ENCODE results near the gene CDT1. TPM values are rescaled to one million over a fixed set of nuclear protein-coding genes. Genes with fewer than 3 reads are reported as not detected.
"Not testable (repeated sequence)": the region's sequence is repeated elsewhere in the genome, so short reads cannot be mapped to it uniquely, and the experiment has no call there.

Gene CDT1
- total RNA-seq, 1 experiment from 2014 or later, result 39.9 TPM

DNA sequence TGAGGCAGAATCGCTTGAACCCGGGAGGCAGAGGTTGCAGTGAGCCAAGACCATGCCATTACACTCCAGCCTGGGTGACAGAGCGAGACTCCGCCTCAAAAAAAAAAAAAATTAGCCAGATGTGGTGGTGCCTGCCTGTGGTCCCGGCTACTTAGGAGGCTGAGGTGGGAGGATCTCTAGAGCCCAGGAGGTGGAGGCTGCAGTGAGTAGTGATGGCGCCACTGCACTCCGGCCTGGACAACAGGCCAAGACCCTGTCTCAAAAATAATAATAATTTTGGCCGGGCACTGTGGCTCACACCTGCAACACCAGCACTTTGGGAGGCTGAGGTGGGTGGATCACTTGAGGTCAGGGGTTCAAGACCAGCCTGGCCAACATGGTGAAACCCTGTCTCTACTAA lies 14.8 kb upstream of the CDT1 start:
- in situ Hi-C loops (cut with HindIII; ENCODE audit: low pct_unique_long_range_greater_than_20kb, low sequenced_read_pairs); H3K27ac ChIP-seq (ENCODE audit: low read length); H3K4me1 ChIP-seq (ENCODE audit: control insufficient read depth, insufficient read depth, low read length); ATAC-seq; H3K36me3 ChIP-seq (ENCODE audit: control insufficient read depth, insufficient read depth, low read length); H3K9me3 ChIP-seq (ENCODE audit: control insufficient read depth, insufficient read depth, low read depth, low read length); DNase-seq (ENCODE audit: low read depth, low spot score); H3K27me3 ChIP-seq (ENCODE audit: control insufficient read depth, insufficient read depth, low read length); CTCF ChIA-PET; H3K4me3 ChIP-seq (ENCODE audit: low read depth in 2 of 2, low read length in 2 of 2); BruUV-seq (replicated peaks): not testable (repeated sequence)
- intact Hi-C loops (cut with micrococcal nuclease; ENCODE audit: unreplicated experiment), result loop anchor here (10.0 kb wide), 1 partner anchor 54 kb away; no protein-coding TSS in a partner anchor
- POLR2A ChIA-PET, result interaction anchor here (0.7 kb wide), 1 partner anchor 13 kb away, joined by 3 read pairs; no protein-coding TSS in a partner anchor

DNA sequence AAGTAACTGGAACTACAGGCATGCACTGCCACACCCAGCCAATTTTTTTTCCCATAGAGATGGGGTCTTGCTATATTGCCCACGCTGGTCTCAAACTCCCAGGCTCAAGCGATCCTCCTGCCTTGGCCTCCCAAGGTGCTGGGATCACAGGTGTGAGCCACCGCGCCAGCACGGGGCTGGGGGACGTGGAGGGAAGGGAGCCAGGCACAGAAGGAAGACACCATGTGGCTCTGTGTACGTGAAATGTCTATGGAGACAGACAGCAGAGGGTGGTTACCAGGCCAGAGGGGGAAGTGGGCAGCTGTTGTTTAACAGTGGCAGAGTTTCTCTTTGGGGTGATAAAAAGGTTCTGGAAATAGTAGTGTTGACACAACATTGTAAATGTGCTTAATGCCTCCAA lies 14.0 kb upstream of the CDT1 start:
- intact Hi-C loops (cut with micrococcal nuclease; ENCODE audit: unreplicated experiment) (loop anchor here (10.0 kb wide), 1 partner anchor 55 kb away; no protein-coding TSS in a partner anchor), in situ Hi-C loops (cut with HindIII; ENCODE audit: low pct_unique_long_range_greater_than_20kb, low sequenced_read_pairs) (no loop called here)
- no peak overlapping the region for H3K27ac ChIP-seq (ENCODE audit: low read length)
- no TSS peak for BruUV-seq (replicated peaks)
- DNase-seq (ENCODE audit: low read depth, low spot score) (no peak), ATAC-seq (no peak)
- peaks cover 3% of the 10 kb centered on the region; the same call in 1 of the 2 replicates for H3K4me1 ChIP-seq (ENCODE audit: control insufficient read depth, insufficient read depth, low read length)
- H3K9me3 ChIP-seq (ENCODE audit: control insufficient read depth, insufficient read depth, low read depth, low read length), result no peaks in the 10 kb centered on the region
- no peaks in the 10 kb centered on the region for H3K27me3 ChIP-seq (ENCODE audit: control insufficient read depth, insufficient read depth, low read length)
- TF ChIP-seq, protein P1, sequence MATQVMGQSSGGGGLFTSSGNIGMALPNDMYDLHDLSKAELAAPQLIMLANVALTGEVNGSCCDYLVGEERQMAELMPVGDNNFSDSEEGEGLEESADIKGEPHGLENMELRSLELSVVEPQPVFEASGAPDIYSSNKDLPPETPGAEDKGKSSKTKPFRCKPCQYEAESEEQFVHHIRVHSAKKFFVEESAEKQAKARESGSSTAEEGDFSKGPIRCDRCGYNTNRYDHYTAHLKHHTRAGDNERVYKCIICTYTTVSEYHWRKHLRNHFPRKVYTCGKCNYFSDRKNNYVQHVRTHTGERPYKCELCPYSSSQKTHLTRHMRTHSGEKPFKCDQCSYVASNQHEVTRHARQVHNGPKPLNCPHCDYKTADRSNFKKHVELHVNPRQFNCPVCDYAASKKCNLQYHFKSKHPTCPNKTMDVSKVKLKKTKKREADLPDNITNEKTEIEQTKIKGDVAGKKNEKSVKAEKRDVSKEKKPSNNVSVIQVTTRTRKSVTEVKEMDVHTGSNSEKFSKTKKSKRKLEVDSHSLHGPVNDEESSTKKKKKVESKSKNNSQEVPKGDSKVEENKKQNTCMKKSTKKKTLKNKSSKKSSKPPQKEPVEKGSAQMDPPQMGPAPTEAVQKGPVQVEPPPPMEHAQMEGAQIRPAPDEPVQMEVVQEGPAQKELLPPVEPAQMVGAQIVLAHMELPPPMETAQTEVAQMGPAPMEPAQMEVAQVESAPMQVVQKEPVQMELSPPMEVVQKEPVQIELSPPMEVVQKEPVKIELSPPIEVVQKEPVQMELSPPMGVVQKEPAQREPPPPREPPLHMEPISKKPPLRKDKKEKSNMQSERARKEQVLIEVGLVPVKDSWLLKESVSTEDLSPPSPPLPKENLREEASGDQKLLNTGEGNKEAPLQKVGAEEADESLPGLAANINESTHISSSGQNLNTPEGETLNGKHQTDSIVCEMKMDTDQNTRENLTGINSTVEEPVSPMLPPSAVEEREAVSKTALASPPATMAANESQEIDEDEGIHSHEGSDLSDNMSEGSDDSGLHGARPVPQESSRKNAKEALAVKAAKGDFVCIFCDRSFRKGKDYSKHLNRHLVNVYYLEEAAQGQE (IDR thresholded peaks at IDR 0.05; ENCODE audit: insufficient read depth in 1 of 2, low read depth in 2 of 2, low read length in 1 of 2), result no peak
- H3K4me3 ChIP-seq (ENCODE audit: low read depth in 2 of 2, low read length in 2 of 2), result no peak overlapping the region
- ChIA-PET CTCF (no interaction called here), POLR2A (no interaction called here)
- H3K36me3 ChIP-seq (ENCODE audit: control insufficient read depth, insufficient read depth, low read length), result no peaks in the 10 kb centered on the region

DNA sequence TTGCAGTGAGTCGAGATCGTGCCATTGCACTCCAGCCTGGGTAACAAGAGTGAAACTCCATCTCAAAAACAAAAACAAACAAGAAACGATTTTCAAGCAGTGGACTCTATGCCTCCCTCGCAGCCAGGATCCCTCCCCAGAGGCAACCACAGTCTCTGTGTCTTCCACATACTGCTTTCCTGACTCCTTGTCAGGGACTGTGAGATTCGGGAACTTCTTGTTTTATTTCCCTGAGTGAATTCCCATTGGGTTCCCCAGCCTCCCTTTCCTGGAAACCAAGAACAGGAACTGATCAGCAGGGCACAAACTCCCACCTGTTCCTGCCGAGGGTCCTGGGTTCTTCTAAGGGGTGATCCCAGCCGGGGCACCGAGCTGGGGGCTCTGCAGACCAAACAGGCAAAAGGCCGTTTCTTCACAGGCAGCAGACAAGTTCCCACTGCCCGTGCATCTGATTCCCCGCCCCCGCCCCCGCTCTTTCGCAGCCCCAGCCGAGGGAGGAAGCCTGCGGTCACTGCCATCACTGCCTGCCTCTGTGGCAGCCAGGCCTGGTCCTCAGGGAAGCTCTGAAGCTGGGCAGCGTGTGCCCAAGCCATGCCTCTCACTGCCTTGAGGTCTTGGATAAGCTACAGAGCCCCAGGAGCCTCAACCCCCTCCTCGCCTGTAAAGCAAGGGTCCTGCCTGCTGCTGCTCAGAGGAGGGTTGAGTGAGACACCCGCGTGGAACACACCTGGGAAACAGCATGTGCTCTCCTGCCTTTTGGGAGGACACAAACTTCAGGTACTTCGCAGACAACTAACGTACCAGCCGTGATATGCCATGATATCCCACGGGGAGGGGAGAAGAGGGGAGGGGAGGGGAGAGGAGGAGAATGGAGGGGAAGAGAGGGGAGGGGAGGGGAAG lies 13.0 kb upstream of the CDT1 start:
- peak overlapping the region; percentile 29; the same call in 1 of the 2 replicates for H3K27ac ChIP-seq (ENCODE audit: low read length)
- H3K27me3 ChIP-seq (ENCODE audit: control insufficient read depth, insufficient read depth, low read length), result no peaks in the 10 kb centered on the region
- ChIA-PET POLR2A (no interaction called here), CTCF (no interaction called here)
- TF ChIP-seq, protein P1 (IDR thresholded peaks at IDR 0.05; ENCODE audit: insufficient read depth in 1 of 2, low read depth in 2 of 2, low read length in 1 of 2), result no peak
- TF ChIP-seq TCF7L2 (IDR thresholded peaks at IDR 0.05; ENCODE audit: low read depth, low read length) (no peak), SIN3A (IDR thresholded peaks at IDR 0.05; ENCODE audit: borderline replicate concordance, insufficient read depth, low read depth, low read length) (no peak), POLR2AphosphoS5 (IDR thresholded peaks at IDR 0.05; ENCODE audit: low read depth, low read length) (no peak)
- TF ChIP-seq, protein P2, sequence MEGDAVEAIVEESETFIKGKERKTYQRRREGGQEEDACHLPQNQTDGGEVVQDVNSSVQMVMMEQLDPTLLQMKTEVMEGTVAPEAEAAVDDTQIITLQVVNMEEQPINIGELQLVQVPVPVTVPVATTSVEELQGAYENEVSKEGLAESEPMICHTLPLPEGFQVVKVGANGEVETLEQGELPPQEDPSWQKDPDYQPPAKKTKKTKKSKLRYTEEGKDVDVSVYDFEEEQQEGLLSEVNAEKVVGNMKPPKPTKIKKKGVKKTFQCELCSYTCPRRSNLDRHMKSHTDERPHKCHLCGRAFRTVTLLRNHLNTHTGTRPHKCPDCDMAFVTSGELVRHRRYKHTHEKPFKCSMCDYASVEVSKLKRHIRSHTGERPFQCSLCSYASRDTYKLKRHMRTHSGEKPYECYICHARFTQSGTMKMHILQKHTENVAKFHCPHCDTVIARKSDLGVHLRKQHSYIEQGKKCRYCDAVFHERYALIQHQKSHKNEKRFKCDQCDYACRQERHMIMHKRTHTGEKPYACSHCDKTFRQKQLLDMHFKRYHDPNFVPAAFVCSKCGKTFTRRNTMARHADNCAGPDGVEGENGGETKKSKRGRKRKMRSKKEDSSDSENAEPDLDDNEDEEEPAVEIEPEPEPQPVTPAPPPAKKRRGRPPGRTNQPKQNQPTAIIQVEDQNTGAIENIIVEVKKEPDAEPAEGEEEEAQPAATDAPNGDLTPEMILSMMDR (IDR thresholded peaks at IDR 0.05), result no peak
- peaks cover 3% of the 10 kb centered on the region; the same call in 1 of the 2 replicates for H3K4me1 ChIP-seq (ENCODE audit: control insufficient read depth, insufficient read depth, low read length)
- no TSS peak for BruUV-seq (replicated peaks)
- intact Hi-C loops (cut with micrococcal nuclease; ENCODE audit: unreplicated experiment) (no loop called here), in situ Hi-C loops (cut with HindIII; ENCODE audit: low pct_unique_long_range_greater_than_20kb, low sequenced_read_pairs) (no loop called here)
- H3K9me3 ChIP-seq (ENCODE audit: control insufficient read depth, insufficient read depth, low read depth, low read length), result no peaks in the 10 kb centered on the region
- no peak overlapping the region for H3K4me3 ChIP-seq (ENCODE audit: low read depth in 2 of 2, low read length in 2 of 2)
- no peaks in the 10 kb centered on the region for H3K36me3 ChIP-seq (ENCODE audit: control insufficient read depth, insufficient read depth, low read length)
- DNase-seq (ENCODE audit: low read depth, low spot score) (no peak), ATAC-seq (no peak)
